A549 (cell line): Measurements from ENCODE around the gene NACC2. TPM values are rescaled to one million over a fixed set of nuclear protein-coding genes. Genes with fewer than 3 reads are reported as not detected.

ENCODE experiments used
- ATAC-seq, 2 experiments: fragments of 200-7000 bp in 1 of 2; fragments of >200 bp in 1 of 2; cut with Nextera tagmentation in 1 of 2; cut with Tn5 transposase in 1 of 2; 3 replicates each; pipeline versions ENCODE4 v1.8.0 to v1.9.1; 2018 to 2020; ENCODE audit warnings: mild to moderate bottlenecking in 1 of 2, moderate library complexity in 1 of 2
- CTCF ChIA-PET: fragments of 300-600 bp; sonication (Branson Sonifier 250); formaldehyde crosslinking; extraction: SDS; loops from one replicate; lab custom pipeline; 2021; ENCODE audit warnings: antibody characterized with exemption, inconsistent platforms; lab: Yijun Ruan, JAX
- POLR2A ChIA-PET: fragments of 350-600 bp; formaldehyde crosslinking; extraction: SDS; loops from one replicate; lab custom pipeline; 2021; ENCODE audit warnings: antibody characterized with exemption, inconsistent platforms; lab: Yijun Ruan, JAX
- DNase-seq, 2 experiments: peaks; one replicate each; pipeline versions ENCODE4 v3.0.0 to v3.0.0-alpha.2; 2011 to 2016; ENCODE audit warnings: low read depth in 1 of 2, low spot score in 1 of 2
- FAIRE-seq: peaks from 2 replicates; lab custom pipeline; 2011; peaks lifted over from hg19 to GRCh38; lab: Jason Lieb, UNC
- H3K27ac ChIP-seq, 2 experiments: fragments of >200 bp; sonication (Bioruptor Twin); formaldehyde crosslinking; 3 replicates each; pipeline ENCODE4 v1.5.1; 2016 to 2017
- H3K4me1 ChIP-seq: fragments of >200 bp; sonication (Bioruptor Twin); formaldehyde crosslinking; 3 replicates; pipeline ENCODE4 v1.6.1; 2016
- H3K4me2 ChIP-seq: fragments of >200 bp; sonication (Bioruptor Twin); formaldehyde crosslinking; 3 replicates; pipeline ENCODE4 v1.6.1; 2016
- H3K4me3 ChIP-seq: fragments of >200 bp; sonication (Bioruptor Twin); formaldehyde crosslinking; 3 replicates; pipeline ENCODE4 v1.5.1; 2016
- H3K9me3 ChIP-seq: fragments of >200 bp; sonication (Bioruptor Twin); formaldehyde crosslinking; 3 replicates; pipeline ENCODE4 v1.6.1; 2016
- CBX2 ChIP-seq: fragments of 200-600 bp; sonication (generic); IDR thresholded peaks from 2 replicates; pipeline ENCODE4 v1.6.1; 2016; ENCODE audit warnings: low read depth, mild to moderate bottlenecking, borderline replicate concordance
- CBX8 ChIP-seq: fragments of 200-600 bp; sonication (generic); IDR thresholded peaks from 2 replicates; pipeline ENCODE4 v1.6.1; 2016
- CHD2 ChIP-seq: fragments of 150-350 bp; IDR thresholded peaks from 2 replicates; pipeline ENCODE4 v1.6.1; 2014; ENCODE audit warnings: low read length; ENCODE audit not compliant: partially characterized antibody
- EHMT2 ChIP-seq: fragments of 200-600 bp; sonication (generic); IDR thresholded peaks from 2 replicates; pipeline ENCODE4 v1.6.1; 2016; ENCODE audit warnings: antibody characterized with exemption, low read depth, mild to moderate bottlenecking, moderate library complexity
- FOSL2 ChIP-seq, 2 experiments: fragments of 450-650 bp in 1 of 2; fragments of >200 bp in 1 of 2; sonication (Bioruptor Twin) in 1 of 2; formaldehyde crosslinking; IDR thresholded peaks; 2 replicates each; pipeline versions ENCODE4 v1.5.0 to v1.6.1; 2016 to 2020; ENCODE audit warnings: mild to moderate bottlenecking in 1 of 2, moderate library complexity in 1 of 2
- FOXS1 ChIP-seq: fragments of 250-450 bp; sonication (Bioruptor Pico); IDR thresholded peaks from 2 replicates; pipeline ENCODE4 v1.5.0; 2020; ENCODE audit warnings: mild to moderate bottlenecking, moderate library complexity
- GATA3 ChIP-seq: IDR thresholded peaks from 2 replicates; pipeline ENCODE4 v1.6.1; 2012; ENCODE audit warnings: borderline replicate concordance
- HEYL ChIP-seq: fragments of 250-450 bp; sonication (Bioruptor Pico); IDR thresholded peaks from 2 replicates; pipeline ENCODE4 v1.8.0; 2021; ENCODE audit warnings: mild to moderate bottlenecking, moderate library complexity
- HOXA7 ChIP-seq: fragments of 250-450 bp; sonication (Bioruptor Pico); IDR thresholded peaks from 2 replicates; pipeline ENCODE4 v1.5.0; 2020; ENCODE audit warnings: mild to moderate bottlenecking, moderate library complexity
- HOXB13 ChIP-seq: fragments of 250-450 bp; sonication (Bioruptor Pico); IDR thresholded peaks from 2 replicates; pipeline ENCODE4 v1.5.0; 2020; ENCODE audit warnings: low read depth, mild to moderate bottlenecking, moderate library complexity
- MYC ChIP-seq: IDR thresholded peaks from 2 replicates; pipeline ENCODE4 v1.6.1; 2012; ENCODE audit warnings: mild to moderate bottlenecking, inconsistent platforms, low read length, improper control_type of control experiment, borderline replicate concordance
- NPAS2 ChIP-seq: fragments of 250-450 bp; sonication (Bioruptor Pico); IDR thresholded peaks from 2 replicates; pipeline ENCODE4 v1.8.0; 2022; ENCODE audit warnings: mild to moderate bottlenecking, moderate library complexity, borderline replicate concordance
- NR3C1 ChIP-seq: fragments of >200 bp; sonication (Bioruptor Twin); formaldehyde crosslinking; IDR thresholded peaks from 3 replicates; pipeline ENCODE4 v1.6.1; 2017
- POLR2A ChIP-seq: IDR thresholded peaks from 2 replicates; pipeline ENCODE4 v1.6.1; 2012; ENCODE audit warnings: mild to moderate bottlenecking, low read length
- POLR2AphosphoS2 ChIP-seq: conservative IDR thresholded peaks from 2 replicates; pipeline ENCODE4 v1.6.1; 2012; ENCODE audit warnings: low read length, improper control_type of control experiment, inconsistent platforms
- RAD21 ChIP-seq, 2 experiments: fragments of >200 bp in 1 of 2; sonication (Bioruptor Twin) in 1 of 2; formaldehyde crosslinking in 1 of 2; IDR thresholded peaks in 1 of 2; conservative IDR thresholded peaks in 1 of 2; 2 replicates in 1 of 2; 3 replicates in 1 of 2; pipeline ENCODE4 v1.6.1; 2012 to 2018; ENCODE audit warnings: inconsistent platforms in 1 of 2
- RNF2 ChIP-seq: fragments of 200-600 bp; sonication (generic); IDR thresholded peaks from 2 replicates; pipeline ENCODE4 v1.6.1; 2016; ENCODE audit warnings: low read depth, mild to moderate bottlenecking, antibody characterized with exemption, moderate library complexity, borderline replicate concordance
- SREBF2 ChIP-seq: fragments of 450-650 bp; IDR thresholded peaks from 2 replicates; pipeline ENCODE4 v1.6.1; 2014; ENCODE audit warnings: mild to moderate bottlenecking, moderate library complexity
- TP53 ChIP-seq: fragments of 250-450 bp; sonication (Bioruptor Pico); IDR thresholded peaks from 2 replicates; pipeline ENCODE4 v1.5.0; 2021; ENCODE audit warnings: mild to moderate bottlenecking, moderate library complexity
- USF2 ChIP-seq: fragments of 450-650 bp; IDR thresholded peaks from 2 replicates; pipeline ENCODE4 v1.6.1; 2014; ENCODE audit warnings: antibody characterized with exemption
- ZFP36 ChIP-seq: fragments of 450-650 bp; IDR thresholded peaks from 2 replicates; pipeline ENCODE4 v1.6.1; 2014; ENCODE audit warnings: borderline replicate concordance; ENCODE audit not compliant: partially characterized antibody
- WGBS: methylation state at CpG from one replicate; pipeline ENCODE4 v1.1.6; 2017; ENCODE audit errors: missing lambda C conversion rate; 5-methylcytosine and 5-hydroxymethylcytosine counted together
- polyA plus RNA-seq, 4 experiments: library from polyadenylated mRNA; depleted of rRNA in 3 of 4; stranded (reverse); fragments of >200 nt; fragmentation: RNase III in 1 of 4; extraction: RNeasy Plus Mini Kit Qiagen cat#74134 plus additional on column Dnase treatment in 1 of 4; gene quantifications; 2 replicates in 3 of 4; 3 replicates in 1 of 4; pipeline ENCODE4 v1.2.3, GENCODE V29; 2011 to 2017
- TF ChIP-seq, protein P1 (sequence below): fragments of >200 bp; sonication (Bioruptor Twin); formaldehyde crosslinking; IDR thresholded peaks from 2 replicates; pipeline ENCODE4 v1.6.1; 2016
- TF ChIP-seq, protein P2 (sequence below): fragments of >200 bp; sonication (Bioruptor Twin); formaldehyde crosslinking; IDR thresholded peaks from 3 replicates; pipeline ENCODE4 v1.6.1; 2016
- TF ChIP-seq, protein P3 (sequence below): IDR thresholded peaks from 2 replicates; pipeline ENCODE4 v1.6.1; 2012

Gene NACC2
- polyA plus RNA-seq, 2 of the 4 experiments (the other 2 are of a cell fraction), result 16.1 to 28.4 TPM

GRCh38 chr9:136004219-136004618, 90.9 kb downstream of the NACC2 start:
- ATAC-seq (no peak), FAIRE-seq (no peak), DNase-seq (no peak)
- Histone ChIP-seq H3K4me2 (peak overlapping the region; percentile 43), H3K27ac (peak overlapping the region in 1 of 2 experiments; percentile 63; a peak in 3 of 6 replicates), H3K9me3 (no peaks in the 10 kb centered on the region), H3K4me1 (peaks cover 41% of the 10 kb centered on the region), H3K4me3 (no peak overlapping the region)
- CTCF ChIA-PET, result interaction anchor here (3.9 kb wide), 1 partner anchor 36 kb away, joined by 15 read pairs; no protein-coding TSS in a partner anchor
- 49% methylated on average over 2 of the region's 9 CpGs for WGBS
- TF ChIP-seq USF2, result no peak
- TF ChIP-seq, protein P1, sequence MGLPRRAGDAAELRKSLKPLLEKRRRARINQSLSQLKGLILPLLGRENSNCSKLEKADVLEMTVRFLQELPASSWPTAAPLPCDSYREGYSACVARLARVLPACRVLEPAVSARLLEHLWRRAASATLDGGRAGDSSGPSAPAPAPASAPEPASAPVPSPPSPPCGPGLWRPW, result no peak
- POLR2A ChIA-PET, result no interaction called here

DNA sequence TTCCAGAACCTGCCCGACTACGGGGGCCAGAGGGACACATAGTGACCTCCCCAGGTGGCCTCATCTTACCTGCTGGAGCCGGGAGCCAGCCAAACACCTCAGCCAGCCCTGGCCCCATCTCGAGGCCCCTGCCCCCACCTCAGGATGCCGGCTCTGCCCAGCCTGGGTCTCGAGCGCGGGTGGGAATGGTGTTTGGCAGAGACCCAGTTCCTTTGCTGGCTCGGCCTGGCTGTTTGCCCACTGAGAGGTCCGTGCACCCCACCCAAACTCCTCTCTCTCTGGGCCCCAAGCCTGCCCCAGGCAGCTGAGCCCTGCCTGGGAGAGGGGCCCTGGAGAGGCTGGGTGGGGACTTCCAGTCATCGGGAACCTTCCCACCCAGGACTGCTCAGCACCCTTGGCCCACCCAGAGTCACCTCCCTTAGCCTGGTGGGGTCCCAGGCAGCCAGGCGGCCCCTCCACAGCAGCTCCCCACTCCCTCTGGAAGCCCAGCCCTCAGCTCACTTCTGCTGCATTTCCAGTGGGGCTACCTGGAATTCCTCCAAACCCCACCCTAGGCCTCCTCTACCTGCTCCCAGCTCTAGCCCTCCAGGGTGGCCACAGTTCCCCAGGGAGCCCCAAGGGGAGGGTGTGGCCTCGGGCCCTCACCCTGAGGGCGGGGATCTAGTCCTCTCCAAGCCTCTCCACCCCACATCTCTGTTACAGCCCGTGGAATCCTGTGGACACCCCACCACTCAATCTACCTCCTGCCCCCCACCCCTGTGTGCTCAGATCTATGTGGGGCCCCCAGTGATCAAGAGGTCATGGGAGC, 91.5 kb downstream of the NACC2 start:
- peak overlapping the region; percentile 43 for H3K4me2 ChIP-seq
- H3K27ac ChIP-seq, result peak overlapping the region; percentile 24 to 63; a peak in 3 of 6 replicates
- no peak overlapping the region for H3K4me3 ChIP-seq
- WGBS, result 58% methylated on average over 12 of the region's 15 CpGs
- peaks cover 35% of the 10 kb centered on the region for H3K4me1 ChIP-seq
- no peak for FAIRE-seq
- ATAC-seq, result peak in 1 of 2 experiments; percentile 14; a peak in 3 of 6 replicates
- POLR2A ChIA-PET, result no interaction called here
- CTCF ChIA-PET, result interaction anchor here (0.5 to 3.9 kb wide), 3 partner anchors 36 to 137 kb away, joined by 3 to 16 read pairs (median 15); no protein-coding TSS in a partner anchor
- TF ChIP-seq TP53 (CRISPR knock-in tag), result no peak
- no peak for TF ChIP-seq POLR2A
- TF ChIP-seq, protein P2, sequence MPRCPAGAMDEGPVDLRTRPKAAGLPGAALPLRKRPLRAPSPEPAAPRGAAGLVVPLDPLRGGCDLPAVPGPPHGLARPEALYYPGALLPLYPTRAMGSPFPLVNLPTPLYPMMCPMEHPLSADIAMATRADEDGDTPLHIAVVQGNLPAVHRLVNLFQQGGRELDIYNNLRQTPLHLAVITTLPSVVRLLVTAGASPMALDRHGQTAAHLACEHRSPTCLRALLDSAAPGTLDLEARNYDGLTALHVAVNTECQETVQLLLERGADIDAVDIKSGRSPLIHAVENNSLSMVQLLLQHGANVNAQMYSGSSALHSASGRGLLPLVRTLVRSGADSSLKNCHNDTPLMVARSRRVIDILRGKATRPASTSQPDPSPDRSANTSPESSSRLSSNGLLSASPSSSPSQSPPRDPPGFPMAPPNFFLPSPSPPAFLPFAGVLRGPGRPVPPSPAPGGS, result no peak
- no peak for TF ChIP-seq ZFP36
- TF ChIP-seq GATA3, result no peak
- TF ChIP-seq FOSL2 (IDR thresholded peaks at IDR 0.05), result no peak
- TF ChIP-seq FOSL2 (CRISPR knock-in tag; IDR thresholded peaks at IDR 0.05), result no peak
- TF ChIP-seq, all 56 proteins: peak for 0
- DNase-seq, result no peak
- H3K9me3 ChIP-seq, result no peaks in the 10 kb centered on the region

DNA sequence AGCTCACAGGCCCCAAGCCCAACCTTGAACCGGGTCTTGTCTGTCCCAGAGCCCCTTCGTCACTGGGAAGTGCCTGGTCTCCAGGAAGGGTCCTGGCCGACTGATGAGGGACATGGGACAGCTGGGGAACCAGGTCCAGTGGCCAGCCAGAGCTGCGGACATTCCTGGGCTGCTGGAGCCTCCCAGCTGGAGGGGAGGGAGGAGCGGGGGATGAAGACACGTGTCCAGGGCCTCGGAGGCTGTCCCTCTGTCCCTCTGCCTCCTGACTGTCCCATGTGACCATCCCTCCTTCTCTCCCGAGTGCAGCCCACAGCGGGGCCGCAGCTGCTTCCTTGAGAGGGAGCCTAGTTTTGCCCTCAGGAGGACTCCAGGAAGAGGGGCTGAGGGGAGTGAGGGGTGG, 92.2 kb downstream of the NACC2 start:
- Histone ChIP-seq H3K4me1 (peaks cover 28% of the 10 kb centered on the region), H3K9me3 (no peaks in the 10 kb centered on the region), H3K4me3 (no peak overlapping the region), H3K27ac (peak overlapping the region in 1 of 2 experiments; percentile 63; a peak in 1 of 6 replicates), H3K4me2 (no peak overlapping the region)
- WGBS, result 94% methylated on average over 9 of the region's 10 CpGs
- DNase-seq (no peak), ATAC-seq (no peak), FAIRE-seq (no peak)
- ChIA-PET CTCF (interaction anchor here (0.5 to 3.9 kb wide), 3 partner anchors 35 to 136 kb away, joined by 3 to 16 read pairs (median 15); no protein-coding TSS in a partner anchor), POLR2A (no interaction called here)
- TF ChIP-seq POLR2AphosphoS2, result no peak
- TF ChIP-seq CBX8, result no peak
- TF ChIP-seq HOXB13, result no peak
- no peak for TF ChIP-seq CBX2
- no peak for TF ChIP-seq HEYL (CRISPR knock-in tag)
- TF ChIP-seq NPAS2 (CRISPR knock-in tag), result no peak
- no peak for TF ChIP-seq EHMT2
- no peak for TF ChIP-seq RAD21 (conservative IDR thresholded peaks at IDR 0.05 in 1 of 2, IDR thresholded peaks at IDR 0.05 in 1 of 2)
- TF ChIP-seq GATA3, result no peak
- TF ChIP-seq NR3C1, result no peak
- TF ChIP-seq RNF2, result no peak
- TF ChIP-seq, protein P3, sequence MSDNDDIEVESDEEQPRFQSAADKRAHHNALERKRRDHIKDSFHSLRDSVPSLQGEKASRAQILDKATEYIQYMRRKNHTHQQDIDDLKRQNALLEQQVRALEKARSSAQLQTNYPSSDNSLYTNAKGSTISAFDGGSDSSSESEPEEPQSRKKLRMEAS, result no peak
- no peak for TF ChIP-seq MYC
- TF ChIP-seq CHD2, result no peak
- no peak for TF ChIP-seq USF2
- no peak for TF ChIP-seq HOXA7
- TF ChIP-seq FOXS1 (CRISPR knock-in tag), result no peak
- TF ChIP-seq SREBF2, result no peak
